ENCODE data around the gene FRMD4A.
"Not testable (repeated sequence)": the region's sequence is repeated elsewhere in the genome, so short reads cannot be mapped to it uniquely, and the experiment has no call there.

FRMD4A gene

DNA sequence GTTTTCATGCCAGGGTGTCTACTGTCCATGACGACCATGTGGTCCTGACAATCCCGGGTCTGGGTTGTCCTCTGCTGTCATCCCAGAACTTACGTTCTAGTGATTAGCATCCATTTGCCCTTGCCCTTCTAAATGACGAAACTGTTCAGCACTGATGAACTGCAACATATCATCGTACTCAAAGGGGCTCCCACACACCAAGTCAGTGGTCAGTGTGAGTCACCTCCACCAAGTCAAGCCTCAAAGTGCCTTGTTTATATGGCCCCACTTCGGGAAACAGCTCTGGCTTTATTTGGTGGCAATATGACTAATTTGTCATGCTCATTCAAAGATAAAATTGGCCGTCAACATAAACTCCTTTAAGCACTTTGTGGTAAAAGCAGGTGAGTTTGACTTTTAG, 110.7 kb downstream of the FRMD4A start:
- Histone ChIP-seq H3K36me3 (no peaks in the 10 kb centered on the region), H3K27me3 (no peaks in the 10 kb centered on the region), H3K9me3 (no peaks in the 10 kb centered on the region), H3K4me1 (no peaks in the 10 kb centered on the region), H3K4me3 (ENCODE audit: low read depth, low read length) (no peak overlapping the region)
- DNase-seq: no peak
- TF ChIP-seq, protein P1, sequence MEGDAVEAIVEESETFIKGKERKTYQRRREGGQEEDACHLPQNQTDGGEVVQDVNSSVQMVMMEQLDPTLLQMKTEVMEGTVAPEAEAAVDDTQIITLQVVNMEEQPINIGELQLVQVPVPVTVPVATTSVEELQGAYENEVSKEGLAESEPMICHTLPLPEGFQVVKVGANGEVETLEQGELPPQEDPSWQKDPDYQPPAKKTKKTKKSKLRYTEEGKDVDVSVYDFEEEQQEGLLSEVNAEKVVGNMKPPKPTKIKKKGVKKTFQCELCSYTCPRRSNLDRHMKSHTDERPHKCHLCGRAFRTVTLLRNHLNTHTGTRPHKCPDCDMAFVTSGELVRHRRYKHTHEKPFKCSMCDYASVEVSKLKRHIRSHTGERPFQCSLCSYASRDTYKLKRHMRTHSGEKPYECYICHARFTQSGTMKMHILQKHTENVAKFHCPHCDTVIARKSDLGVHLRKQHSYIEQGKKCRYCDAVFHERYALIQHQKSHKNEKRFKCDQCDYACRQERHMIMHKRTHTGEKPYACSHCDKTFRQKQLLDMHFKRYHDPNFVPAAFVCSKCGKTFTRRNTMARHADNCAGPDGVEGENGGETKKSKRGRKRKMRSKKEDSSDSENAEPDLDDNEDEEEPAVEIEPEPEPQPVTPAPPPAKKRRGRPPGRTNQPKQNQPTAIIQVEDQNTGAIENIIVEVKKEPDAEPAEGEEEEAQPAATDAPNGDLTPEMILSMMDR (IDR thresholded peaks at IDR 0.05; ENCODE audit: low read depth, low read length): no peak

DNA sequence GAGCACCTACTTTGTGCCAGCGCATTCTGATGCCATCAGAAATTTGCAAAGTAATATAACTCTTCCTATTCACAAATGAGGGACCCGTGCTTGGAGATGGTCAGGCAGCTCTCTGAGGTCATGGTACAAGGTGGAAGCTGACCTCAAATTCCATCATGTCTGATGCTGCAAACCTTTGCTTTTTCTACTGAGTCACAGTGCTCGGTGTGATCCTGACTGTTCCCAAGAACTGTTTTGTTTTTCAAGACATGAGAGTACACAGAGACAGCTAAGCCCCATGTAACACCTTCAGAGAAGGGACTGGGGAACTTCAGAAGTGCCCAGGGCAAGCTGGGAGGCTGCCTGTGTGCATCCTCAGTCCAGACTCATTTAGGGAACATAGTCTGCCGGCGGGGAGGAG, 111.3 kb downstream of the FRMD4A start:
- DNase-seq: no peak
- Histone ChIP-seq H3K4me3 (ENCODE audit: low read depth, low read length) (no peak overlapping the region), H3K9me3 (no peaks in the 10 kb centered on the region), H3K4me1 (no peaks in the 10 kb centered on the region), H3K36me3 (no peaks in the 10 kb centered on the region), H3K27me3 (no peaks in the 10 kb centered on the region)
- TF ChIP-seq, protein P1 (IDR thresholded peaks at IDR 0.05; ENCODE audit: low read depth, low read length): no peak

DNA sequence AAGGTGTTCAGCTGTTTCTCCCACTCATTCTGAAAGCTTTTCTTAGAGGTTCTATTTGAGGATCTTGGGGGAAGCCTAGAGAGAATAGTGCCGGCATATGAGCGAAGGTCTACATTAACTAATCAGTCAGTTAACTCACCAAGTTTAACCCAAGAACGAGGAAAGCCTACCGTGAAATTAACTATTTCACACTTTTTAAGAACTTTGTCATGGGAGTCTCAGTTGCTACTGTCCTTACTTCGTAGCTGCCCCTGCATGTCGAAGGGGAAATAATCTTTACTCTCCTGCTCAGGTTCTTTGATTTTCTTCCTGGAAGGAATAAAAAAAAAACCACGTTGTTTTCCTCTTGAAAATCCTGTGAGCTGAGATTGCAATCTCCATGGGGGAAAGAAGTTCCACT, 115.1 kb downstream of the FRMD4A start:
- Histone ChIP-seq H3K36me3 (no peaks in the 10 kb centered on the region), H3K4me3 (ENCODE audit: low read depth, low read length) (no peak overlapping the region), H3K9me3 (no peaks in the 10 kb centered on the region), H3K4me1 (no peaks in the 10 kb centered on the region), H3K27me3 (no peaks in the 10 kb centered on the region)
- TF ChIP-seq, protein P1 (IDR thresholded peaks at IDR 0.05; ENCODE audit: low read depth, low read length): no peak
- no peak for DNase-seq

DNA sequence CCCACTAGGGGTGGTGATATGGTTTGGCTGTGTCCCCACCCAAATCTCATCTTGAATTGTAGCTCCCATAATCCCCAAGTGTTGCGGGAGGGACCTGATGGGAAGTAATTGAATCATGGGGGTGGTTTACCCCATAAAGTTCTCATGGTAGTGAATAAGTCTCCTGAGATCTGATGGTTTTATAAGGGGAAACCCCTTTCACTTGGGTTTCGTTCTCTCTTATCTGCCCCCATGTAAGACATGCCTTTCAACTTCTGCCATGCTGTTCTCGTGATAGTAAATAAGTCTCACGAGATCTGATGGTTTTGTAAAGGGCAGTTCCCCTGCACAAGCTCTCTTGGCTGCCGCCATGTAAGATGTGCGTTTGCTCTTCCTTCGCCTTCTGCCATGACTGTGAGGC, 117.0 kb downstream of the FRMD4A start:
- not testable (repeated sequence) for H3K36me3 ChIP-seq; DNase-seq; H3K27me3 ChIP-seq; H3K4me1 ChIP-seq; H3K4me3 ChIP-seq (ENCODE audit: low read depth, low read length); H3K9me3 ChIP-seq

DNA sequence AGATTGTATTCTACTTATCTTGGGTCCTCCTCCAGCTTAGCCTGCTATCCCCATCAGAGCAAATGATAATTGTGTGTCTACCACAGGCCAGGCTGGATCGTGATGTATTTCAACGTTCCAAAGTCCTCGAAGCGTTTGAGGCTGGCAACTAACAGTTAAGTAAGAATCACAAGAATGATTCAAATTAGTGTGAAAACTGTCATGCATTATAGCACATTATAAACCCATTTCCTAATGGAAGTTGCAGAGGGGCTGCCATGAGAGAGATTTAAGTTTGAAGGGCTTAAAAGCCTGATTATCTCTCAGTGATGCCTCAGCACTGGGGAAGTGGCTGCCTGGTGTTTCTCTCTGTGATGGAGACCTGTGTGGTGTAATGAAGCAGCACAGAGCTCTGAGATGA, 119.1 kb downstream of the FRMD4A start:
- DNase-seq: no peak
- no peak overlapping the region for H3K4me3 ChIP-seq (ENCODE audit: low read depth, low read length)
- TF ChIP-seq, protein P1 (IDR thresholded peaks at IDR 0.05; ENCODE audit: low read depth, low read length): no peak
- H3K36me3 ChIP-seq: no peaks in the 10 kb centered on the region
- no peaks in the 10 kb centered on the region for H3K4me1 ChIP-seq
- no peaks in the 10 kb centered on the region for H3K27me3 ChIP-seq
- H3K9me3 ChIP-seq: no peaks in the 10 kb centered on the region

DNA sequence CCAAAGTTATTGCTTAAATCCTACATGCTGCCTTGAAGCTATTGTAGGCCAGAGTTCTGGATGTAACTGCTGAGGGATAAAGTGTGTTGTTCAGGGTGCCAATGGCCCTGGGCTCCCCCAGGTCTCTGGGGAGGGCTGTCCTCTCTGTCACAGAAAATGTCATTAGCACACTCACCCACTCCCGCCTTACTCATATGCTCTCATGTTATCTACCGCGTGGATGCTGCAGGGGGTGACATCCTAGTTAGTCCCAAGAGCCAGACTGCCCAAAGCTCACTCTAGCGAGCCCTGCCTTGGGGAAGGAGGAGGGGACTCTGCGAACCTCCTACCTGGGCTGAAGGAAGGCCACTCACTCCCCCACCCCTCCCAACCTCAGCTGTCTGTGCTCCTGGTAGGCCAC, 122.5 kb downstream of the FRMD4A start:
- Histone ChIP-seq H3K27me3 (no peaks in the 10 kb centered on the region), H3K36me3 (no peaks in the 10 kb centered on the region), H3K9me3 (no peaks in the 10 kb centered on the region), H3K4me3 (ENCODE audit: low read depth, low read length) (no peak overlapping the region), H3K4me1 (no peaks in the 10 kb centered on the region)
- TF ChIP-seq, protein P1 (IDR thresholded peaks at IDR 0.05; ENCODE audit: low read depth, low read length): no peak
- DNase-seq: no peak

DNA sequence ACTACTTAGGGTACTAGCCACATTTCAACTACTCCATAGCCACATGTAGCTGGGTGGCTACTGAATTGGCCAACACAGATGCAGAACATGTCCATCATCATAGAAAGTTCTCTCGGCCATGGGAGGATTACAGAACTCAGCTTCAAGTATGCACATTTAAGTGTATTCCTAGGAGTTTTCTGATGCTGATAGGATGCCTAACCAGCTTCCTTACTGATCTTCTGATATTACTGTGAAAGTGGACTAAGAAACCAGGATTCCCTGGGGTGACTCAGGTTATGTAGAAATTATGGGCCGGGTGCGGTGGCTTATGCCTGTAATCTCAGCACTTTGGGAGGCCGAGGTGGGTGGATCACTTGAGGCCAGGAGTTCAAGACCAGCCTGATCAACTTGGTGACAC, 125.5 kb downstream of the FRMD4A start:
- H3K36me3 ChIP-seq: no peaks in the 10 kb centered on the region
- no peak for DNase-seq
- no peaks in the 10 kb centered on the region for H3K9me3 ChIP-seq
- H3K27me3 ChIP-seq: no peaks in the 10 kb centered on the region
- TF ChIP-seq, protein P1 (IDR thresholded peaks at IDR 0.05; ENCODE audit: low read depth, low read length): no peak
- no peaks in the 10 kb centered on the region for H3K4me1 ChIP-seq
- H3K4me3 ChIP-seq (ENCODE audit: low read depth, low read length): no peak overlapping the region

Data from BE2C (cell line).